SK-N-SH (cell line): ENCODE data around the gene AKT1S1. TPM values are rescaled to one million over a fixed set of nuclear protein-coding genes. Genes with fewer than 3 reads are reported as not detected.

Experiments used
- CTCF ChIA-PET: fragments of 300-600, 350-600 bp; formaldehyde crosslinking; extraction: SDS; loops from one replicate; lab custom pipeline; 2021; lab: Yijun Ruan, JAX
- POLR2A ChIA-PET: fragments of 350-600 bp; sonication (Branson Sonifier 250); formaldehyde crosslinking; extraction: SDS; loops from one replicate; lab custom pipeline; 2020; ENCODE audit warnings: antibody characterized with exemption, inconsistent platforms; lab: Yijun Ruan, JAX
- DNase-seq: peaks from one replicate; pipeline ENCODE4 v3.0.0; 2012
- H2AFZ ChIP-seq: fragments of 200-600 bp; sonication (generic); 2 replicates; pipeline ENCODE4 v1.8.1; 2016; ENCODE audit warnings: antibody characterized with exemption, mild to moderate bottlenecking, low read depth
- H3F3A ChIP-seq: fragments of 200-600 bp; sonication (generic); replicated peaks from 2 replicates; pipeline ENCODE3; 2016; ENCODE audit warnings: antibody characterized with exemption, mild to moderate bottlenecking; ENCODE audit not compliant: insufficient read depth
- H3K27ac ChIP-seq, 2 experiments: fragments of 200-500 bp in 1 of 2; fragments of 200-600 bp in 1 of 2; sonication (Bioruptor generic) in 1 of 2; sonication (generic), shearing (Covaris generic) in 1 of 2; 2 replicates each; pipeline versions ENCODE4 v1.5.1 to v1.6.1; 2014 to 2016; ENCODE audit warnings: low read depth in 2 of 2, inconsistent platforms in 1 of 2, low read length in 1 of 2, mild to moderate bottlenecking in 1 of 2, mixed read lengths in 1 of 2
- H3K27me3 ChIP-seq: fragments of 200-600 bp; sonication (generic), shearing (Covaris generic); 2 replicates; pipeline ENCODE4 v1.6.1; 2016; ENCODE audit warnings: mixed run types; ENCODE audit not compliant: insufficient read depth
- H3K36me3 ChIP-seq, 2 experiments: fragments of 200-500 bp in 1 of 2; fragments of 200-600 bp in 1 of 2; sonication (Bioruptor generic) in 1 of 2; sonication (generic) in 1 of 2; replicated peaks in 1 of 2; 2 replicates each; pipeline versions ENCODE3 to v1.5.1; 2014 to 2016; ENCODE audit warnings: low read length in 1 of 2, mild to moderate bottlenecking in 1 of 2; ENCODE audit not compliant: insufficient read depth in 2 of 2, control insufficient read depth in 1 of 2
- H3K4me1 ChIP-seq, 2 experiments: fragments of 200-500 bp in 1 of 2; fragments of 200-600 bp in 1 of 2; sonication (Bioruptor generic) in 1 of 2; sonication (generic), shearing (Covaris generic) in 1 of 2; 2 replicates each; pipeline versions ENCODE4 v1.5.1 to v1.6.1; 2014 to 2016; ENCODE audit warnings: low read depth in 1 of 2, low read length in 1 of 2, mixed run types in 1 of 2; ENCODE audit not compliant: insufficient read depth in 2 of 2, control insufficient read depth in 1 of 2
- H3K4me2 ChIP-seq: fragments of 200-600 bp; sonication (generic), shearing (Covaris generic); 2 replicates; pipeline ENCODE4 v1.6.1; 2017; ENCODE audit warnings: mixed run types
- H3K4me3 ChIP-seq, 2 experiments: fragments of 200-500 bp in 1 of 2; fragments of 200-600 bp in 1 of 2; sonication (Bioruptor generic) in 1 of 2; sonication (generic), shearing (Covaris generic) in 1 of 2; 2 replicates each; pipeline versions ENCODE4 v1.5.1 to v1.8.1; 2014 to 2016; ENCODE audit warnings: low read depth in 2 of 2, inconsistent platforms in 1 of 2, low read length in 1 of 2, mild to moderate bottlenecking in 1 of 2, mixed read lengths in 1 of 2, moderate library complexity in 1 of 2
- H3K79me2 ChIP-seq: fragments of 200-600 bp; sonication (generic); 2 replicates; pipeline ENCODE4 v1.8.1; 2017; ENCODE audit warnings: mild to moderate bottlenecking; ENCODE audit not compliant: insufficient read depth
- H3K9ac ChIP-seq: fragments of 200-600 bp; sonication (generic); 2 replicates; pipeline ENCODE4 v1.6.1; 2017; ENCODE audit warnings: mixed run types
- H3K9me2 ChIP-seq: fragments of 200-600 bp; sonication (generic); 2 replicates; pipeline ENCODE4 v1.6.1; 2017; ENCODE audit warnings: mixed run types
- H3K9me3 ChIP-seq: fragments of 200-600 bp; sonication (generic); 2 replicates; pipeline ENCODE4 v1.6.1; 2017; ENCODE audit warnings: mixed run types, mild to moderate bottlenecking, moderate library complexity
- H4K20me1 ChIP-seq: fragments of 200-600 bp; sonication (generic); 2 replicates; pipeline ENCODE4 v1.6.1; 2017; ENCODE audit warnings: mild to moderate bottlenecking, mixed run types; ENCODE audit not compliant: insufficient read depth
- MEF2A ChIP-seq: IDR thresholded peaks from 2 replicates; pipeline ENCODE4 v1.4.0; 2012; ENCODE audit warnings: low read depth, borderline replicate concordance
- MXI1 ChIP-seq: IDR thresholded peaks from 2 replicates; pipeline ENCODE4 v1.6.1; 2012; ENCODE audit warnings: mild to moderate bottlenecking, low read depth, low read length, improper control_type of control experiment
- NFIC ChIP-seq: IDR thresholded peaks from 2 replicates; pipeline ENCODE4 v1.4.0; 2012; ENCODE audit warnings: borderline replicate concordance
- NRF1 ChIP-seq: IDR thresholded peaks from 2 replicates; pipeline ENCODE4 v1.6.1; 2012; ENCODE audit warnings: low read depth, mild to moderate bottlenecking, low read length
- RCOR1 ChIP-seq: fragments of 150-350 bp; IDR thresholded peaks from 2 replicates; pipeline ENCODE4 v1.6.1; 2017; ENCODE audit warnings: antibody characterized with exemption, low read length
- RFX5 ChIP-seq: IDR thresholded peaks from 2 replicates; pipeline ENCODE4 v1.6.1; 2012; ENCODE audit warnings: mild to moderate bottlenecking, improper control_type of control experiment, low read length
- RXRA ChIP-seq: IDR thresholded peaks from 2 replicates; pipeline ENCODE4 v1.4.0; 2012; ENCODE audit warnings: low read depth, mild to moderate bottlenecking, borderline replicate concordance
- SMC3 ChIP-seq: IDR thresholded peaks from 2 replicates; pipeline ENCODE4 v1.6.1; 2012; ENCODE audit warnings: low read depth, low read length, improper control_type of control experiment
- TAF1 ChIP-seq: IDR thresholded peaks from 2 replicates; pipeline ENCODE4 v1.6.1; 2012; ENCODE audit warnings: low read depth, mild to moderate bottlenecking, low read length, moderate library complexity, borderline replicate concordance
- WGBS: methylation state at CpG from one replicate; pipeline ENCODE4 v1.1.6; 2017; ENCODE audit warnings: low lambda C conversion rate; 5-methylcytosine and 5-hydroxymethylcytosine counted together
- polyA plus RNA-seq, 3 experiments: library from polyadenylated mRNA; depleted of rRNA; stranded (reverse); fragments of >200 nt; gene quantifications; 2 replicates each; pipeline ENCODE4 v1.2.3, GENCODE V29; 2012
- TF ChIP-seq, protein P1 (sequence below): IDR thresholded peaks from 2 replicates; pipeline ENCODE4; 2012
- TF ChIP-seq, protein P2 (sequence below): IDR thresholded peaks from 2 replicates; pipeline ENCODE4 v1.6.1; 2012; ENCODE audit warnings: mild to moderate bottlenecking, low read depth, low read length, moderate library complexity
- TF ChIP-seq, protein P3 (sequence below): fragments of 150-350 bp; IDR thresholded peaks from 2 replicates; pipeline ENCODE4 v1.6.1; 2017; ENCODE audit warnings: antibody characterized with exemption, low read length, low read depth, borderline replicate concordance
- TF ChIP-seq, protein P4 (sequence below): fragments of 150-350 bp; IDR thresholded peaks from 2 replicates; pipeline ENCODE4 v1.6.1; 2016; ENCODE audit warnings: mild to moderate bottlenecking, low read depth, low read length
- TF ChIP-seq, protein P5 (sequence below): IDR thresholded peaks from 2 replicates; pipeline ENCODE4 v1.4.0; 2012; ENCODE audit warnings: low read depth, borderline replicate concordance
- TF ChIP-seq, protein P6 (sequence below): fragments of 200-600 bp; sonication (generic); IDR thresholded peaks from 2 replicates; pipeline ENCODE4 v1.6.1; 2017; ENCODE audit warnings: antibody characterized with exemption, mild to moderate bottlenecking, moderate library complexity

The AKT1S1 gene
- polyA plus RNA-seq, 1 of the 3 experiments (the other 2 are of a cell fraction) = 63.7 TPM

DNA sequence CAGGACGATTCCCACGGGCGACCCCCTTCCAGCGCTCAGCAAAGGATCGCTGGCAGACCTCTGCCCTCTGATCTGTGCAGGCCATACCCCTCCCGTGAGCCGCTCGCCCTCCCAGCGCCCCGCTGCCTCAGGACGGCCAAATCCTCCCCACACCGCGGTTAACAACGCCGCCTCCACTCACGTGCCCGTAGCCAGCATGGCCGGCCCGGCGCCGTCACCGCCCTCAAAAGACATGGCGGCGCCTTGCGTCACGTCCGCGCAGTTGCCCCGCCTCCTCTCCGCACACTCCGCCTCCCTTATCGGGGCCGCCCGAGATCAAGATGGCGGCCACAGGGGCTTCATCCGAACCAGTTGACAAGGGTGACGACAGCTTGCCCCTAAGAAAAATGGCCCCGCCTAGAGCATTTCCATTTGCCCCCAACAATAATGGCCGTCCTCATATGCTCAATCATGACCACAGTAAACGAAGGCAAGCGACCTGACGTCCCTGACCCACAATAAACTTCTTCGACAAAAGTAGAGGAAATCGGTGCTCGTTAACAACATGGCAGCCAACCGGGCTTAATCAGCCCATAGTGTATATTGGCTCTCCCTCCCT is 634 bp downstream of the AKT1S1 start (continued):
- TF ChIP-seq, protein P1, sequence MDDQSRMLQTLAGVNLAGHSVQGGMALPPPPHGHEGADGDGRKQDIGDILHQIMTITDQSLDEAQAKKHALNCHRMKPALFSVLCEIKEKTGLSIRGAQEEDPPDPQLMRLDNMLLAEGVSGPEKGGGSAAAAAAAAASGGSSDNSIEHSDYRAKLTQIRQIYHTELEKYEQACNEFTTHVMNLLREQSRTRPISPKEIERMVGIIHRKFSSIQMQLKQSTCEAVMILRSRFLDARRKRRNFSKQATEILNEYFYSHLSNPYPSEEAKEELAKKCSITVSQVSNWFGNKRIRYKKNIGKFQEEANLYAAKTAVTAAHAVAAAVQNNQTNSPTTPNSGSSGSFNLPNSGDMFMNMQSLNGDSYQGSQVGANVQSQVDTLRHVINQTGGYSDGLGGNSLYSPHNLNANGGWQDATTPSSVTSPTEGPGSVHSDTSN = peak; percentile 56
- TF ChIP-seq, protein P2, sequence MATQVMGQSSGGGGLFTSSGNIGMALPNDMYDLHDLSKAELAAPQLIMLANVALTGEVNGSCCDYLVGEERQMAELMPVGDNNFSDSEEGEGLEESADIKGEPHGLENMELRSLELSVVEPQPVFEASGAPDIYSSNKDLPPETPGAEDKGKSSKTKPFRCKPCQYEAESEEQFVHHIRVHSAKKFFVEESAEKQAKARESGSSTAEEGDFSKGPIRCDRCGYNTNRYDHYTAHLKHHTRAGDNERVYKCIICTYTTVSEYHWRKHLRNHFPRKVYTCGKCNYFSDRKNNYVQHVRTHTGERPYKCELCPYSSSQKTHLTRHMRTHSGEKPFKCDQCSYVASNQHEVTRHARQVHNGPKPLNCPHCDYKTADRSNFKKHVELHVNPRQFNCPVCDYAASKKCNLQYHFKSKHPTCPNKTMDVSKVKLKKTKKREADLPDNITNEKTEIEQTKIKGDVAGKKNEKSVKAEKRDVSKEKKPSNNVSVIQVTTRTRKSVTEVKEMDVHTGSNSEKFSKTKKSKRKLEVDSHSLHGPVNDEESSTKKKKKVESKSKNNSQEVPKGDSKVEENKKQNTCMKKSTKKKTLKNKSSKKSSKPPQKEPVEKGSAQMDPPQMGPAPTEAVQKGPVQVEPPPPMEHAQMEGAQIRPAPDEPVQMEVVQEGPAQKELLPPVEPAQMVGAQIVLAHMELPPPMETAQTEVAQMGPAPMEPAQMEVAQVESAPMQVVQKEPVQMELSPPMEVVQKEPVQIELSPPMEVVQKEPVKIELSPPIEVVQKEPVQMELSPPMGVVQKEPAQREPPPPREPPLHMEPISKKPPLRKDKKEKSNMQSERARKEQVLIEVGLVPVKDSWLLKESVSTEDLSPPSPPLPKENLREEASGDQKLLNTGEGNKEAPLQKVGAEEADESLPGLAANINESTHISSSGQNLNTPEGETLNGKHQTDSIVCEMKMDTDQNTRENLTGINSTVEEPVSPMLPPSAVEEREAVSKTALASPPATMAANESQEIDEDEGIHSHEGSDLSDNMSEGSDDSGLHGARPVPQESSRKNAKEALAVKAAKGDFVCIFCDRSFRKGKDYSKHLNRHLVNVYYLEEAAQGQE = no peak
- TF ChIP-seq RFX5 (peak; percentile 44; the same call in 1 of the 2 replicates), NRF1 (no peak), MEF2A (no peak), SMC3 (no peak), MXI1 (peak; percentile 54; the same call in 1 of the 2 replicates)
- TF ChIP-seq, protein P3, sequence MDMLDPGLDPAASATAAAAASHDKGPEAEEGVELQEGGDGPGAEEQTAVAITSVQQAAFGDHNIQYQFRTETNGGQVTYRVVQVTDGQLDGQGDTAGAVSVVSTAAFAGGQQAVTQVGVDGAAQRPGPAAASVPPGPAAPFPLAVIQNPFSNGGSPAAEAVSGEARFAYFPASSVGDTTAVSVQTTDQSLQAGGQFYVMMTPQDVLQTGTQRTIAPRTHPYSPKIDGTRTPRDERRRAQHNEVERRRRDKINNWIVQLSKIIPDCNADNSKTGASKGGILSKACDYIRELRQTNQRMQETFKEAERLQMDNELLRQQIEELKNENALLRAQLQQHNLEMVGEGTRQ = no peak
- TF ChIP-seq, protein P4, sequence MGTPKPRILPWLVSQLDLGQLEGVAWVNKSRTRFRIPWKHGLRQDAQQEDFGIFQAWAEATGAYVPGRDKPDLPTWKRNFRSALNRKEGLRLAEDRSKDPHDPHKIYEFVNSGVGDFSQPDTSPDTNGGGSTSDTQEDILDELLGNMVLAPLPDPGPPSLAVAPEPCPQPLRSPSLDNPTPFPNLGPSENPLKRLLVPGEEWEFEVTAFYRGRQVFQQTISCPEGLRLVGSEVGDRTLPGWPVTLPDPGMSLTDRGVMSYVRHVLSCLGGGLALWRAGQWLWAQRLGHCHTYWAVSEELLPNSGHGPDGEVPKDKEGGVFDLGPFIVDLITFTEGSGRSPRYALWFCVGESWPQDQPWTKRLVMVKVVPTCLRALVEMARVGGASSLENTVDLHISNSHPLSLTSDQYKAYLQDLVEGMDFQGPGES = no peak
- TF ChIP-seq, protein P5, sequence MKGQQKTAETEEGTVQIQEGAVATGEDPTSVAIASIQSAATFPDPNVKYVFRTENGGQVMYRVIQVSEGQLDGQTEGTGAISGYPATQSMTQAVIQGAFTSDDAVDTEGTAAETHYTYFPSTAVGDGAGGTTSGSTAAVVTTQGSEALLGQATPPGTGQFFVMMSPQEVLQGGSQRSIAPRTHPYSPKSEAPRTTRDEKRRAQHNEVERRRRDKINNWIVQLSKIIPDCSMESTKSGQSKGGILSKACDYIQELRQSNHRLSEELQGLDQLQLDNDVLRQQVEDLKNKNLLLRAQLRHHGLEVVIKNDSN = peak; percentile 68; the same call in 1 of the 2 replicates

DNA sequence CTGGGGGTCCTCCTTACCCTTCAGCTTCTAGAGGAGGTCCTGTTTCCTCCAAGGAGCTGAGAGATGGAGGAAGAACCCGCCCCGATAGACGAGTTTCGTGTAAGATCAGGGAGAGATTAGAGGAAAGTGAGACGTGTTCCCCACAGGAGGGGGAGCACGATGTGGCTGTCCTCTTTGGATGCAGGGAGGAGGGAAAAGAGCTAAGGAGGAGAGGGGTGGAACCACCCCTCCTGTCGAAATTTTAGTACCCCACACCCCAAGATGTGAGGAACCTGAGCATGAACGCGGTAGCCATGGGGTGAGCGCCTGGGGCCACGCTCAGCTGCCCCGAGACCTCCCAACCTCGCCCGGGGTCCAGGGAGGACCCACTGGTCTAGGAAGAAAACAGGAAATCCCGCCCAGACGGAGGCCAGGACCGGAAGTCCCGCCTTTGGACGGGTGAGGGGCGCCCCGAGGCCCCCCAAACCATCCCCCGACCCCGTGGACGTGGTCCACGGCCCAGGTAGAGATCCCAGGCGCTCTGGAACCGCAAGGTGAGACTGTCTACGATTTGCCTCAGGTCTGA is 1.2 kb downstream of the AKT1S1 start:
- Histone ChIP-seq H3K9me3 (no peaks in the 10 kb centered on the region), H3K9me2 (no peaks in the 10 kb centered on the region), H3K79me2 (peaks cover 55% of the 10 kb centered on the region), H3K27ac (peak overlapping the region; percentile 96 to 99), H4K20me1 (no peaks in the 10 kb centered on the region), H3K4me1 (peaks cover 7 to 30% of the 10 kb centered on the region in 2 experiments; a peak in 3 of 4 replicates), H3K4me3 (peak overlapping the region; percentile 74 to 99), H3K36me3 (peaks cover 18 to 40% of the 10 kb centered on the region in 2 experiments), H3K9ac (peak overlapping the region; percentile 97), H3F3A (no peaks in the 10 kb centered on the region), H3K27me3 (no peaks in the 10 kb centered on the region), H3K4me2 (peak overlapping the region; percentile 95), H2AFZ (peak overlapping the region; percentile 83; the same call in 1 of the 2 replicates)
- WGBS = 2% methylated on average over 22 of the region's 28 CpGs
- ChIA-PET CTCF (interaction anchor here (1.0 to 1.1 kb wide), 2 partner anchors 13 to 14 kb away, joined by 4 to 6 read pairs; no protein-coding TSS in a partner anchor), POLR2A (interaction anchor here (1.1 to 3.5 kb wide), 5 partner anchors 8 to 234 kb away, joined by 3 to 22 read pairs (median 8); partner anchors contain the start of genes NUP62, PNKP, PTOV1 and SCAF1)
- peak; percentile 82 for DNase-seq
- TF ChIP-seq RCOR1 (no peak), NFIC (no peak), TAF1 (no peak), MEF2A (no peak), RXRA (no peak), SMC3 (no peak)
- TF ChIP-seq, protein P6, sequence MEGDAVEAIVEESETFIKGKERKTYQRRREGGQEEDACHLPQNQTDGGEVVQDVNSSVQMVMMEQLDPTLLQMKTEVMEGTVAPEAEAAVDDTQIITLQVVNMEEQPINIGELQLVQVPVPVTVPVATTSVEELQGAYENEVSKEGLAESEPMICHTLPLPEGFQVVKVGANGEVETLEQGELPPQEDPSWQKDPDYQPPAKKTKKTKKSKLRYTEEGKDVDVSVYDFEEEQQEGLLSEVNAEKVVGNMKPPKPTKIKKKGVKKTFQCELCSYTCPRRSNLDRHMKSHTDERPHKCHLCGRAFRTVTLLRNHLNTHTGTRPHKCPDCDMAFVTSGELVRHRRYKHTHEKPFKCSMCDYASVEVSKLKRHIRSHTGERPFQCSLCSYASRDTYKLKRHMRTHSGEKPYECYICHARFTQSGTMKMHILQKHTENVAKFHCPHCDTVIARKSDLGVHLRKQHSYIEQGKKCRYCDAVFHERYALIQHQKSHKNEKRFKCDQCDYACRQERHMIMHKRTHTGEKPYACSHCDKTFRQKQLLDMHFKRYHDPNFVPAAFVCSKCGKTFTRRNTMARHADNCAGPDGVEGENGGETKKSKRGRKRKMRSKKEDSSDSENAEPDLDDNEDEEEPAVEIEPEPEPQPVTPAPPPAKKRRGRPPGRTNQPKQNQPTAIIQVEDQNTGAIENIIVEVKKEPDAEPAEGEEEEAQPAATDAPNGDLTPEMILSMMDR = no peak
